GM21717 (cell line): Measurements from ENCODE around the gene SRF.

ENCODE experiments used
- ATAC-seq: cut with Tn5 transposase; IDR thresholded peaks from one replicate; pipeline ENCODE4 v1.9.1; 2021; ENCODE audit warnings: mild to moderate bottlenecking, moderate library complexity; ENCODE audit not compliant: unreplicated experiment

The SRF gene

GRCh38 chr6:43146709-43147688 is 24.1 kb upstream of the SRF start:
- no peak for ATAC-seq

DNA sequence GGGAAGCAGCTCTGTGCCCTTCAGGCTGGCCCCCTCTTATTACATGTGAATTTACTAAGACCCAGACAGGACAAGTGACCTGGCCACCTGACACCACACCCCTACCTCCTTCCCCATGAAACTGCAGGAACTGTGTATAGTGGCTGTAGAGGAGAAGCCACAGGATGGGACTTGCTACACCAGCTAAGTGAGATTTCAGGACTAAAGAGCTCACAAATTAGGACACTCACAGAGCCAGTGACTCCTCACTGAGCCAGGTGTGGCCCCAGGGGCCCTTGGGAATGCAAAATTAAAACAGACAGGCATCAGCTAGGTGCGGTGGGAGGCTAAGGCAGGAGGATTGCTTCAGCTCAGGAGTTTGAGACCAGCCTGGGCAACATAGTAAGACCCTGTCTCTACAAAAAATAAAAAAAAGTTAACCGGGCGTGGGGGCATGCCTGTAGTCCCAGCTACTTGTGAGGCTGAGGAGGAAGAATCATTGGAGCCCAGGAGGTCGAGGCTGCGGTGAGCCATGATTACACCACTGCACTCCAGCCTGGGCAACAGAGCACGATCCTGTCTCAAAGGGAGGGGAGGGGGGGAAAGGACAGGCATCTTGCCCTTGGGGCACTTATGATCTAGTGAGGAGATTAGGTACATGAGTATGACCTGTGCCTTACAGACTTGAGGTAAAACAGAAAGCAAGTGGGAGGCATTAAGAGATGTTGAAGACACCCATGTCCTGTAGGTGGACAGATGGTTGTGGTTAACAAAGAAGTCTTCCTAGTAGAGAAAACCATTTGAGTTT is 23.2 kb upstream of the SRF start:
- no peak for ATAC-seq

DNA sequence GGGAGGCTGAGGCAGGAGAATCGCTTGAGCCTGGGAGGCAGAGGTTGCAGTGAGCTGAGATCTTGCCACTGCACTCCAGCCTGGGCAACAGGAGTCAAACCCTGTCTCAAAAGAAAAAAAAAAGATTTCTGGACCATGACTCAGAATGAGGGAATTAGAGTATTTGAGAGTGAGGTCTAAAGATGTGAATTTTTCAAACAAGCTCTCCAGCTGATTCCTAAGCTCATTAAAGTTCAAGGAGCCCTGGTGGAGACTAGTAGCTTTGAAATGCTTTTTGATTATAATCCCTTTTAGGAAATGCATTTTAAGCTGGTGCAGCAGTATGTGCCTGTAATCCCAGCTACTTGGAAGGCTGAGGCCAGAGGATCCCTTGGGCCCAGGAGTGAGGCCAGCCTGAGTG is 21.8 kb upstream of the SRF start:
- ATAC-seq = no peak

DNA sequence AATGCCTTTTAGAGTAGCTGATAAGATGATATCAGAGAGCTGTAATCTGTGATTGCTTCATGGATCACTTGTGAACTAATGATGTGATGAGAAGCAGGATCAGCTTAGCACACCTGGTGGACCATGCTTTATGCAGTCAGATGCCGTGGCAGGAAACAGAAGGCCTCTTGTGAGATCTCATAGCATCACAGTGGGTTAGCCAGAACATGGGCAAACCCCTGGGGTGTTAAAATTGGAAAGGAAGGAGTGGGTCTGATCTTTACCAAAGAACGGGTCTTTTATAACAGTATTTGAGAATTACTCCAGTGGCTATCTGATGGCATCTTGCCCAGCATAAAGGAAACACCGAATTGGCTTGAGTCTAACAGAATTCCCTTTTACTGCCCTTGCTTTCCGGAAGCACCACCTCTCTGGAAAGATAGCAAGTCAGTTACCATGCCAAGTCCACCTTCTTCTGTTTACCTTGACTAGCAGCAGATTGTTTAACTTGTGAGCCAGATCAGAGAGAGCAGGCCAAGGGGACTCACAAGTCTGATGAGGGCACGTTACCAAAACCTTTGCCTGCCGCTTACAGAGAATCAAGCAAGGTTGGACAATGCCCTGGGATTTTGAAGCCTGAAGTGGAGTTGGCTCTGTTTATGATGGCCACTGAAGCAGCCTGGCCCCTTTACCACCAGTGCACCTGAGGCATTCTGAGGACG is 20.9 kb upstream of the SRF start:
- no peak for ATAC-seq

DNA sequence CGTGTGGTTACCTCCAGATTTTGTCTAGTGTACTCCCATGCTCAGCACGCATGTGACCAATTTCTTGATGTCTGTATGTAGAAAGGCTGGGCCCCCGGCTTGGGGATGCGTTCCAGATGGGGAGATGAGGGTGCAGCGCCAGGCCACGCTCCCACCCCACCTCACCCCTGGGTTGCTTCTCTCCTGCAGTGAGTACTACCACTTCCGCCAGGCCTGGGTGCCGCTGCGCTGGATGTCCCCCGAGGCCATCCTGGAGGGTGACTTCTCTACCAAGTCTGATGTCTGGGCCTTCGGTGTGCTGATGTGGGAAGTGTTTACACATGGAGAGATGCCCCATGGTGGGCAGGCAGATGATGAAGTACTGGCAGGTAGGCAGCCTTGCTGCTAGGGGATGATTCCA is 11.5 kb upstream of the SRF start:
- ATAC-seq = no peak

DNA sequence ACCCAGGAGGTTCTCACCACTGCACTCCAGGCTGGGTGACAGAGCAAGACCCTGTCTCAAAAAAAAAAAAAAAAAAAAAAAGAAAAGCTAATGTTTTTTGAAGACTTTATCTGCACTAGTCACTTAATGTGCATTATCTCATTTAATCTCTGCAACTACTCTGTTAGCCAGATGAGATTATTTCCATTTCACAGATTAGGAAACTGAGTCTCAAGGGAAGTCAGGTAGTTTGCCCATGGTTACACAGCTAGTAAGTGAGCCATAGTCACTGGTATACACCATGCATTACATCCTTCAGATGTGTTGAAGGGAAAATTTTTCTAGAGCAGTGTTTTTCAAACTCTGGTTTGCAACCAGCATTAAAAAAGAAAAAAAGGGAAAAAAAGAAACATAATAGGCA is 7.2 kb upstream of the SRF start:
- no peak for ATAC-seq

DNA sequence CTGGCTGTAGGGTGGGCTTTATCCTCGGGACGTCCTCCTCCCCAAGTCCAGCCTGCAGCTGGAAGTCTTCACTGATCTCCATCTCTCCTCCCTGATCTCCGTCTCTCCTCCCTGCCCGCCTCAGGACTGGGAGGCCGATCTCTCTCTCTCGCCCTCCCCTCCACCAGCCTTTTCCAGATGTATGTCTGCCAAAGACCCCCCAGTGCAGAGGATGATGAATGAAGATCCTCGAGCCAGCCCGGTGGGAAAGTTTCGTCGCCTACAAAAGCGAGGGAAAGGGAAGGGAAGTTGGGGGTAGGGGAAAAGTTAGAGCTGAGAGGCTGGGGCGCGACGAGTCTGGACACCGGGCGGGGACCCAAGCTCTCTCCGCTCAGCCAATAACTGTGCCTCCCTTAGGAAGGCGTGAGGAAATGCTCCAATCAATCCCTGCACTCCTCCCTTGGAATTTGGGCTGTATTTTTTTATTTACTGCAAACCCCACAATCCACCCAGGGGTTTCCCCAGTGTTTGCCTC is 595 bp upstream of the SRF start:
- no peak for ATAC-seq

DNA sequence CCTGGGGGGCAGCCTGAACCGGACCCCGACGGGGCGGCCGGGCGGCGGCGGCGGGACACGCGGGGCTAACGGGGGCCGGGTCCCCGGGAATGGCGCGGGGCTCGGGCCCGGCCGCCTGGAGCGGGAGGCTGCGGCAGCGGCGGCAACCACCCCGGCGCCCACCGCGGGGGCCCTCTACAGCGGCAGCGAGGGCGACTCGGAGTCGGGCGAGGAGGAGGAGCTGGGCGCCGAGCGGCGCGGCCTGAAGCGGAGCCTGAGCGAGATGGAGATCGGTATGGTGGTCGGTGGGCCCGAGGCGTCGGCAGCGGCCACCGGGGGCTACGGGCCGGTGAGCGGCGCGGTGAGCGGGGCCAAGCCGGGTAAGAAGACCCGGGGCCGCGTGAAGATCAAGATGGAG is 636 bp downstream of the SRF start:
- ATAC-seq = no peak

- ATAC-seq = no peak
These were observed 1.3 kb downstream of the SRF start for GRCh38 chr6:43172104-43173007.

GRCh38 chr6:43173591-43174262 is 2.7 kb downstream of the SRF start:
- no peak for ATAC-seq

- peak; percentile 72 for ATAC-seq
These were observed 3.4 kb downstream of the SRF start for GRCh38 chr6:43174263-43175112.

DNA sequence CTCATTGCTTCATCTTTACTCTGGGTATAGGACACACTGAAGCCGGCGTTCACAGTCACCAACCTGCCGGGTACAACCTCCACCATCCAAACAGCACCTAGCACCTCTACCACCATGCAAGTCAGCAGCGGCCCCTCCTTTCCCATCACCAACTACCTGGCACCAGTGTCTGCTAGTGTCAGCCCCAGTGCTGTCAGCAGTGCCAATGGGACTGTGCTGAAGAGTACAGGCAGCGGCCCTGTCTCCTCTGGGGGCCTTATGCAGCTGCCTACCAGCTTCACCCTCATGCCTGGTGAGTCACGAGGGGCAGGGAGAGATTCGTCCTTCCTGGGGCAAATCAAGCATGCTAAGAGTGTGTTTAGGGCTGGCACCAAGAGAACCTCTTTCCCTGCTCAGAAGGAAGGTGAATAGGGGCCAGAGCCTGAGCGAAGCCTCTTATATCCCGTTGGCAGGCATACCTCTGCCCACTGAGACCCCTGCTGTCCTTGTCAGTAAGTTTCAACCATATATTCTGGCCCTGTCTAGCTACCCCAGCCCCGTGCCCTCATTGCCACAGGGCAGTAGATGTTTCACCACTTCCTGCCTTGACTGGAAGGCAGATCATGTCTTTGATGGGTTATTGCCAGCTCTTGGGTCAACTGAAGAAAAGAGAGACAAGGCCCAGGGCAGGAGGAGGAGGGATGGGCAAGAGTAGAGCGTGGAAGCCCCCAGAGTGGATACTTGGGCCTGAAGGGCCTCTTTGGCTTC is 4.8 kb downstream of the SRF start:
- no peak for ATAC-seq

DNA sequence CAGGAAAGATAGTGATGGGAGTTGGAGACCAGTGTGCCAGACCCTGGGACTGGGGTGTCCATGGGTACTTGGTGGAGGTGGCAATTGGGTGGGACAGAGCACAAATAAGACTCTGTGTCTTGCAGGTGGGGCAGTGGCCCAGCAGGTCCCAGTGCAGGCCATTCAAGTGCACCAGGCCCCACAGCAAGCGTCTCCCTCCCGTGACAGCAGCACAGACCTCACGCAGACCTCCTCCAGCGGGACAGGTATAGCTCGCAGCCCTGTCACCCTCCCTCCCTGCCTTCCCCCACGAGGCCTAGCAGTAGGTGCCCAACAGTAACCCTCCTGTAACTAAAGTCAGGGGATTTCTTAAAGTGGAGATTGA is 5.3 kb downstream of the SRF start:
- no peak for ATAC-seq

GRCh38 chr6:43178150-43178549 is 7.1 kb downstream of the SRF start:
- no peak for ATAC-seq

DNA sequence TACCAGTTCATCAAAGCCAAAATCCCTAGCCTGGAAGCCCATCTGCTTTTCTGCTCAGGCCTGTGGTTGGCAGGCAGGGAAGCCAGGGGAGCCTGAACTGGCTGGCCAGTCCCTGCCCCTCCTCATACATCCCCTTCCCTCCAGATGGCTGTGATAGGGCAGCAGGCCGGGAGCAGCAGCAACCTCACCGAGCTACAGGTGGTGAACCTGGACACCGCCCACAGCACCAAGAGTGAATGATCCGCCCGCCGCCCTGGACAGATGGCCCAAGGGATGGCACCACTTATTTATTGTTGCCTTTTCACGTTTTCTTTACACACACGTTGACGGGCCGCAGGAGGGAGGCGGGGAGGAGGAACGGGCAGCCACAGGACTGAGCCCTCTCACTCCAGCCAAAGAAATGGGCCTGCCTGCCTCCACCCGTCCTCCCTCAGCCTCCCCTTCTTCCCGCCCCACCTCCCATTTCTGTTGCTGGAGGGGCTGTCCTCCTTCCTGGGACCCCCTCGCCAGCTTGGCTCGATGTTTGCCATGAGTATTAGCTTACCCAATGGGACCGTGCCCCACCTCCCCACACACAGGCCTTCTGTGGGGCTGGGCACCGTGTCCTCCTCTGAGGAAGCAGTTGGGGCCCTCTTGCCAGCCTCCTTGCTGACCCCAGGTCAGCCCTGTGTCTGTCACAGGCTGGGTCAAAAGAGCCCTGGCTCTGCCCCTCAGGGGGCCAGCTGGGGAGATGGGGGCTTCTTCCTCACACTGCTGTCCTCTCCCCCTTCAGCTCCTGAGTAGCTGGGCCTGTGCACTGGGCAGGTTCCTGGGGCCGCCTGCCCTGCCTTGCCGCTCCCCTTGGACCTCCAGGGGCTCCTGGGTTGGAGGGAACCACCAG is 8.1 kb downstream of the SRF start:
- no peak for ATAC-seq

DNA sequence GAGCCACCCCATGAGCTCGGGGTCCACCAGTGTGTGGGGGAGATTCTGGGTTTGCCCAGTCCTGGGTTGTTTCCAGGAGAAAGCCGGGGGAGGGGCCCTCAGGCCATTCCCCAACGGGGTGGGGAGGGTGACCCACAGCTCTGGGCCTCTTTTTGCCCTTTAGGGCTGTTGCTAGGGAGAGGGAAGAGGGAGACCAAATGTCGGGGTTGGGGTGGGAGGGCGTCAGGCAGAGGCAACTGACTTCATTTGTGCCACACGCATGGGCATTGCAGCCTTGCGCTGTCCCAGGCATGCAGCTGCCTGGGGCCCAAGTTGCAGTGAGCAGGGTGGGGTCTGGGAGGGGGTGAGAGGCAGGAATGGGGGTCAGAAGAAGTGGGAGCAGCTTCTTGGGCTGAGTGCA is 9.0 kb downstream of the SRF start:
- no peak for ATAC-seq

- ATAC-seq = no peak
These were observed 9.9 kb downstream of the SRF start for GRCh38 chr6:43180985-43181384.
